Measurements from ENCODE around the gene TMEM79. TPM values are rescaled to one million over a fixed set of nuclear protein-coding genes. Genes with fewer than 3 reads are reported as not detected.

The TMEM79 gene
- total RNA-seq, 1 experiment from 2014 or later, result 8.1 TPM

DNA sequence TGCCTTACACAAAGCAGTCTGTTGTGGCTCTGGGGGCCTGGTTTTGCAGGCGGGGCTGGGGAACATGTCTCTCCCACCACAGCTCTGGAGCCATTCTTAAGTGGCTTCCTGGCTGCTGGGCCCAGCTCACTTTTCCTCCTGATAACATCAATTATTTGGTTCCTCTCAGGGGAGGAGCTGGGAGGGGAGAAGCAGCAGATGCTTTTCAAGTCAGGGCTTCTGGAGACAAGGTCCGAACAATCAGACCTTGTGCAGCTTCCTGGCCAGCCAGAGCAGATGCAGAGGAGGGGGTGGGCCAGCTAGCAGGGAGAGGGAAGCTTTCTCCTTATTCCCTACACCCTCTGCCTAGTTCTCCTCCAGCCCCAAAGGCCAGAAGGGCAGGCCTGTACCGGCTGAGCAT, 32.6 kb upstream of the TMEM79 start:
- CTCF ChIA-PET, result interaction anchor here (0.6 to 1.7 kb wide), 4 partner anchors 8 to 119 kb away, joined by 4 to 7 read pairs (median 6); no protein-coding TSS in a partner anchor
- peaks cover 22% of the 10 kb centered on the region for H3K4me1 Mint-ChIP-seq (ENCODE audit: insufficient read depth, unreplicated experiment)
- no TSS peak for BruUV-seq (replicated peaks)
- POLR2A ChIA-PET, result interaction anchor here (0.6 to 1.5 kb wide), 5 partner anchors 9 to 59 kb away, joined by 3 to 5 read pairs (median 3); partner anchors contain the start of gene TMEM79
- DNase-seq (ENCODE audit: unreplicated experiment), result no peak
- no peaks in the 10 kb centered on the region for H3K9me3 Mint-ChIP-seq (ENCODE audit: unreplicated experiment)
- H3K27me3 Mint-ChIP-seq (ENCODE audit: insufficient read depth, unreplicated experiment), result no peaks in the 10 kb centered on the region
- intact Hi-C loops (cut with micrococcal nuclease), result no loop called here
- H3K27ac Mint-ChIP-seq (ENCODE audit: low read depth, unreplicated experiment), result no peak overlapping the region
- TF ChIP-seq, protein P1, sequence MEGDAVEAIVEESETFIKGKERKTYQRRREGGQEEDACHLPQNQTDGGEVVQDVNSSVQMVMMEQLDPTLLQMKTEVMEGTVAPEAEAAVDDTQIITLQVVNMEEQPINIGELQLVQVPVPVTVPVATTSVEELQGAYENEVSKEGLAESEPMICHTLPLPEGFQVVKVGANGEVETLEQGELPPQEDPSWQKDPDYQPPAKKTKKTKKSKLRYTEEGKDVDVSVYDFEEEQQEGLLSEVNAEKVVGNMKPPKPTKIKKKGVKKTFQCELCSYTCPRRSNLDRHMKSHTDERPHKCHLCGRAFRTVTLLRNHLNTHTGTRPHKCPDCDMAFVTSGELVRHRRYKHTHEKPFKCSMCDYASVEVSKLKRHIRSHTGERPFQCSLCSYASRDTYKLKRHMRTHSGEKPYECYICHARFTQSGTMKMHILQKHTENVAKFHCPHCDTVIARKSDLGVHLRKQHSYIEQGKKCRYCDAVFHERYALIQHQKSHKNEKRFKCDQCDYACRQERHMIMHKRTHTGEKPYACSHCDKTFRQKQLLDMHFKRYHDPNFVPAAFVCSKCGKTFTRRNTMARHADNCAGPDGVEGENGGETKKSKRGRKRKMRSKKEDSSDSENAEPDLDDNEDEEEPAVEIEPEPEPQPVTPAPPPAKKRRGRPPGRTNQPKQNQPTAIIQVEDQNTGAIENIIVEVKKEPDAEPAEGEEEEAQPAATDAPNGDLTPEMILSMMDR (IDR thresholded peaks at IDR 0.05; ENCODE audit: unreplicated experiment), result no peak
- H3K36me3 Mint-ChIP-seq (ENCODE audit: insufficient read depth, unreplicated experiment), result peaks cover 79% of the 10 kb centered on the region
- H3K4me3 Mint-ChIP-seq (ENCODE audit: unreplicated experiment), result no peak overlapping the region

DNA sequence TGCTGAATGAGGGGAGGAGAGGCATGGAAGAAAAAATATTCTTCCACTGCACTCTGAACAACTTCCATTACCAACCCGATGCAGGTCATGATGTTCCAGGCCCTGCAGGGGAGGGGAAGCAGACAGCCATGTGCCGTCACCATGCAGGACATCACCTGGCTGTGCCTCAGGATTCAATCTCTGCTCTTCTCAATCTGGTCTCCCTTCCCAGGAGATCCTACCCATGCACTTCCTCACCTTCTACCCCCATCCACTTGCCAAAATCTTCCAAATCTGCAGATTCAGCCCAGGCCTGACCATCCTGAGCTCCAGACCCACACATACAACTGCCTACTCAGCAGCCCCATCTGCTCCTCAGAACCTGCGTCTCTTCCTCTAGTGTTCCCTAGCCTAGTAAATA, 30.5 kb upstream of the TMEM79 start:
- TF ChIP-seq, protein P1 (IDR thresholded peaks at IDR 0.05; ENCODE audit: unreplicated experiment), result no peak
- intact Hi-C loops (cut with micrococcal nuclease), result no loop called here
- Mint-ChIP-seq H3K27me3 (ENCODE audit: insufficient read depth, unreplicated experiment) (no peaks in the 10 kb centered on the region), H3K9me3 (ENCODE audit: unreplicated experiment) (no peaks in the 10 kb centered on the region), H3K4me3 (ENCODE audit: unreplicated experiment) (no peak overlapping the region), H3K27ac (ENCODE audit: low read depth, unreplicated experiment) (no peak overlapping the region), H3K36me3 (ENCODE audit: insufficient read depth, unreplicated experiment) (peaks cover 87% of the 10 kb centered on the region), H3K4me1 (ENCODE audit: insufficient read depth, unreplicated experiment) (peaks cover 13% of the 10 kb centered on the region)
- BruUV-seq (replicated peaks), result no TSS peak
- CTCF ChIA-PET, result interaction anchor here (0.7 to 2.8 kb wide), 5 partner anchors 23 to 158 kb away, joined by 3 to 13 read pairs (median 3); no protein-coding TSS in a partner anchor
- POLR2A ChIA-PET, result interaction anchor here (2.0 kb wide), 1 partner anchor 9 kb away, joined by 6 read pairs; no protein-coding TSS in a partner anchor
- DNase-seq (ENCODE audit: unreplicated experiment), result no peak

DNA sequence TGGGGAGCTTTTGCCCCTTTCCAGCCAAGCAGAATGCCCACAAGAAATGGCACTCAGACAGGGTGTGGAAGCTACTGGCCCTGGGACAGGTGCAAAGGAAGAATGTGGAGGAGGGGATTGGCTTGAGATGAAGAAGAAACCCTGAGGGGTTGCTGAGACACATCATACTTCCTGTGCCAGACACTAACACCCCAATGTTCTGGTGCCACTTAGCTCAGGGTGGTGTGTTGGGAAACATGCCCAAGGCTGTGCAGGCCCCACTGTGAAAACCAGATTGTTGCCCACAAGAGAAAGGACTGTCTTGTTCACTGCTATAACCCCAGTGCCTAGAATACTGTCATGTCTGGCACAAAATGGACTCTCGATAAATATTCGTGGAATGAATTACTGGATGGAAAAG, 26.4 kb upstream of the TMEM79 start:
- TF ChIP-seq, protein P1 (IDR thresholded peaks at IDR 0.05; ENCODE audit: unreplicated experiment), result no peak
- CTCF ChIA-PET, result interaction anchor here (0.6 to 3.2 kb wide), 4 partner anchors 15 to 602 kb away, joined by 3 to 15 read pairs (median 4); no protein-coding TSS in a partner anchor
- Mint-ChIP-seq H3K36me3 (ENCODE audit: insufficient read depth, unreplicated experiment) (peaks cover 95% of the 10 kb centered on the region), H3K27me3 (ENCODE audit: insufficient read depth, unreplicated experiment) (no peaks in the 10 kb centered on the region), H3K9me3 (ENCODE audit: unreplicated experiment) (no peaks in the 10 kb centered on the region), H3K27ac (ENCODE audit: low read depth, unreplicated experiment) (no peak overlapping the region), H3K4me1 (ENCODE audit: insufficient read depth, unreplicated experiment) (peaks cover 19% of the 10 kb centered on the region), H3K4me3 (ENCODE audit: unreplicated experiment) (no peak overlapping the region)
- POLR2A ChIA-PET, result interaction anchor here (1.7 kb wide), 1 partner anchor 10 kb away, joined by 8 read pairs; the partner anchor contains the start of gene PAQR6
- DNase-seq (ENCODE audit: unreplicated experiment), result peak; percentile 50
- intact Hi-C loops (cut with micrococcal nuclease), result no loop called here
- BruUV-seq (replicated peaks), result no TSS peak

DNA sequence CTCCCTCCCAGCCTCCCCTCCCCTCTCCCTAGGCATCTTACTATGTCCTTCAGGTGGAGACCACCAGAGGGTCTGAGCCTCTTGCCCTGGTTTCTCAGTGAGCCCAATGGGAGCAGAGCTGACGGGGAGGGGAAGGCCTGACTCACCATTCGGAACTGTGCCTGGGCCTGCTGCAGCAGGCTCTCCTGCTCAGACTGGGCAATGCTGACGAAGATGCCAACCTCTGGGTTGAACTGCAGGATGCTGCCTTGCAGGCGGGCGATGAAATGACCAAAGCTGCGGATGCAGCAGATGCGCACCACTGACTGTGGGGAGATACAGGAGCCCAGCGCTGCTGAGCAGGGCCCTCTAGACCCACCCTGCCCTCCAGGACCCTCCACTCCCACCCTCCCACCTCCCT, 25.3 kb upstream of the TMEM79 start:
- peak; percentile 62 for DNase-seq (ENCODE audit: unreplicated experiment)
- CTCF ChIA-PET, result interaction anchor here (0.6 to 3.2 kb wide), 2 partner anchors 11 to 34 kb away, joined by 3 to 15 read pairs; no protein-coding TSS in a partner anchor
- Mint-ChIP-seq H3K27ac (ENCODE audit: low read depth, unreplicated experiment) (no peak overlapping the region), H3K4me1 (ENCODE audit: insufficient read depth, unreplicated experiment) (peaks cover 30% of the 10 kb centered on the region), H3K27me3 (ENCODE audit: insufficient read depth, unreplicated experiment) (no peaks in the 10 kb centered on the region), H3K9me3 (ENCODE audit: unreplicated experiment) (no peaks in the 10 kb centered on the region), H3K36me3 (ENCODE audit: insufficient read depth, unreplicated experiment) (peaks cover 96% of the 10 kb centered on the region), H3K4me3 (ENCODE audit: unreplicated experiment) (no peak overlapping the region)
- no TSS peak for BruUV-seq (replicated peaks)
- TF ChIP-seq, protein P1 (IDR thresholded peaks at IDR 0.05; ENCODE audit: unreplicated experiment), result no peak
- intact Hi-C loops (cut with micrococcal nuclease), result no loop called here
- POLR2A ChIA-PET, result interaction anchor here (1.3 to 1.7 kb wide), 3 partner anchors 11 to 24 kb away, joined by 4 to 6 read pairs (median 5); partner anchors contain the start of genes PAQR6 and SMG5

Data from MCF 10A (cell line).